ENCODE measurements around the gene TBC1D16.
"Not testable (repeated sequence)": the region's sequence is repeated elsewhere in the genome, so short reads cannot be mapped to it uniquely, and the experiment has no call there.

TBC1D16 gene

DNA sequence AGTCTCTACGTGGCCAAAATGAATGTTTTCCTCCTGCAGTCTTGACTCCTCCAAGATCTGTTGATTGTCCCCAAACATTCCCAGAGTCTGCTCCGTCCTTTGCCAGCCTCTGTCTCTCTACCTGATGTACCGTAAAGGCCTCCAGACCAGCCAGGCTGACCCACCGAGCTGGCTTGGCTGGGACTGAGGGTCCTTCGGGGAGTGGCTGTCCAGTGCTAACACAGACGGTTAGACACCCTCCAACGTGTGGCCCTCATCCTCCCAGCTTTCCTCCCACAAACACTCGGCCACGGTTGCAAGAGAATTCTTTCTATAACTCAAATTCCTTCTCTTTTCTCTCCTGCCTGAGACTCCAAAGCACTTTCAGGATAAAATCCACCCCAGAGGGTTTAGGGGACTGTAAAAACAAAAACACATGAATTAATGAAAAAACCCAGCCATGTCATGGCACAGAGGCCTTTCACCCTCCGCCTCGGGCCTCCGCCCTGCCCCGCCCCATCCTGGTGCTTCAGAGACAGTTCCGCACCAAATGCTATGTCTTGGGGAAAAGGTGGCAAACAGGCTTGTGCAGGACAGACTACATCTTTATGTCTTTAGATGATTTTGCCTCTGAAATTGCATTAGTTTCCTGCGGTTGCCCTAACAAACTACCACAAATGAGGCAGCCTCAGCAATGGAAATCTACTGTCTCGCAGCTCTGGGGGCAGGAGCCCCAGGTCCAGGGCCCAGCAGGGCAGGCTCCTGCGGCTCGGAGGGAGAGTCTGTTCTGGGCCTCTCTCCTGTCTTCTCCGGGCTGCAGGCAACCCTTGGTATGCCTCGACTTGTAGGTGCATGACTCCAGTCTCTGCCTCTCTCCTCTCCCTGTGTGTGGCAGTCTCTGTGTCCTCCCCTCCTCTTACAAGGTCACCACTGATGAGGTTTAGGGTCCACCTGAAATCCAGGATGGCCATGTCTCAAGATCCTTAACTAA lies 124.0 kb downstream of the TBC1D16 start:
- DNase-seq = no peak

DNA sequence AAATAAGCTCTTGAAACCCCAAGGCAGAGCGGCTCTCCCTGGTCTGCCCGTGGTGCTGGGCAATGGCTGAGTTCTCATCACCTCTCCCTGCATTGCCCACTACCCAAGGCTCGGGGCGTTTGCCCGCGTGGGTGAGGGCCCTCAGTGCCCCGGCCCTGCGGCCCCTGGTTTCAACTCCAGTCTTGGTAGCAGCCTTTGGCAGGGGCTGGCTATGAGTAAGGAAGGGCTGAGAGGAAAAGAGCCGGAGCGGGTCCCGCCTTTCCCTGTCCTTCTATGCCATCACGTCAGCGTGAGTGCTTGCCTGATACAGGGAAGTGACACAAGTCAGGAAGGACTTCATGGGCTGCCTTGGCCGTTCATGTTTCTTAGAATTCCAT lies 124.7 kb downstream of the TBC1D16 start:
- no peak for DNase-seq

DNA sequence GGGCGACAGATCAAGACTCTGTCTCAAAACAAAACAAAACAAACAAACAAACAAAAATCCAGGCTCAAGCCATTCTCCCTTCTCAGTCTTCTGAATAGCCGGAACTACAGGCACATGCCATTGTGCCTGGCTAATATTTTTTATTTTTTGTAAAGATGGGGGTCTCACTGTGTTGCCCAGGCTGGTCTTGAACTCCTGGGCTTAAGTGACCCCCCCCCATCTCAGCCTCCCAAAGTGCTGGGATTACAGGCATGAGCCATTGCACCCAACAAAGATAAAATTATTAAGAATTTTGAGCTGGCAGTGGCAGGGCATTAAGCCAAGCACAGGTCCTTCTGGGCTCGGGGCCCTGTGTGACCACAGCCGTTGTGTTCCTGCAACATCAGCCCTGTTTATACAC lies 126.6 kb downstream of the TBC1D16 start:
- DNase-seq = no peak

DNA sequence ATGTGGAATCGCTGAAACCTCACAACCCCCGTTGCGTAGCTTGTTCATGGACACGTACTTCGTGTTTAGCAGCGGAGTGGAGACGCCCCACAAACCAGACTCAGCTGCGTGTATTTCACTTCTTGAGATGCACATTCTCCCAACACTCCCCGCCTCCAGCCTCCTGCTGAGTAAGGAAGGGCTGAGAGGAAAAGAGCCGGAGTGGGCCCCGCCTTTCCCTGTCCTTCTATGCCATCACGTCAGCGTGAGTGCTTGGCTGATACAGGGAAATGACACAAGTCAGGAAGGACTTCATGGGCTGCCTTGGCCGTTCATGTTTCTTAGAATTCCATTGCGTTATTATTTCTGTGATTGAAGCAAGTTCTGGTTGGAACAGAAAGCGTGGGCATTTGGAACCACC lies 127.8 kb downstream of the TBC1D16 start:
- no peak for DNase-seq

DNA sequence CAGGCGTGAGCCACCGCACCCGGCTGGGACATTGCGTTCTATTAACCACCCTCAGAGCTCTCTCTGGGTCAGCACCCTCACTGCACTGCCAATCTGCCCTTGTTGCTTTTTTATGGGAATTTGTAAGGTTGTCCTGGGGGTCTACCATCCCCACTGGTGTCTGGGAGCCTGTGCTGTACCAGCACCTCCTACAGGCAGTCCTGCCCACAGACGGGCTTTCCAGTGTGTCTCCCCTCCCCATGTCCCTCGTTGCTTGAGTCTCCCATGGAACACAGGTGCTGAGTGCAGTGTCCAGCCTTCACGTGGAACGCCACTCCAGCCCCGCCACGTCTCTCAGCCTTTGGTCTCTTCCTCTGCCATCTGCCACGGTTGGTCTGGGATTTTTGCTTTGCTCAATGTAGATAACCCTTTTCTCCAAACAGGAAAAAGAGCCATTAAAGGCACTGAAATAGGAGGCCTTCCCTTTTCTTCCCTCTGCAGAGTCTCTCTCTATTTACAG lies 128.4 kb downstream of the TBC1D16 start:
- no peak for DNase-seq

DNA sequence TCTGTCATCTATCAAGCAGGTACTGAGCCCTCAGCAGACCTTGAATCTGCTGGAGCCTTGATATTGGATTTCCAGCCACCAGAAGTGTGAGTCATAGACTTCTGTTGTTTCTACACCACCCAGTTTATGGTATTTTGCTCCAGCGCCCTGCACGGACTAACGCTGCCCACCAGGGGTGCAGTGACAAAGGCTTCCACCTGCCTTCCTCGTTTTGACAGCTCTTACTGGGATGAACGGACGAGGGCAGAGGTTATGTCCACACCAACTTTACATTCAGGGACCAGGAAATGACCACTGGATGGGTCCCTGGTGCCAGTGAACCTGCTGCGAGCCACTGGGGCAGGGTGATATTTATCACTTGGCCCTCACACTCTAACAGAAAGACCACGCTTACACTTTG lies 129.8 kb downstream of the TBC1D16 start:
- DNase-seq = no peak

DNA sequence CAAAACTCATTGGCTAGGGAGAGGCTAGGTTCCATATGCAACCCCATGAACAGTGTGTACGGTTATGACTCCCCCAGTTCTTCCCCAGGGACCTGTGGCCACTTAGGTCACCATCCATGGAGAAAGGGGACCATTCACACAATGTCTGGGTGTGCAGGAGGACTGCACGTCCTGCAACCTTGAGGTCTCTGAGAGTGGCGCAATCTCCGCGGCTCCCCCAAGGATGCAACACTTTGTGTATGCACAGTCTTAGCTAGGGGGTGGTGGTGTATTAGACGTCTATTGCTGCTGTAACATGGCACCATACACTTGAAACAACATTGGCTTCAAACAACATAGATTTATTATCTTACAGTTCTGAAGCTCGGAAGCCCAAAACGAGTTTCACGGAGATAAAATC lies 130.8 kb downstream of the TBC1D16 start:
- no peak for DNase-seq

DNA sequence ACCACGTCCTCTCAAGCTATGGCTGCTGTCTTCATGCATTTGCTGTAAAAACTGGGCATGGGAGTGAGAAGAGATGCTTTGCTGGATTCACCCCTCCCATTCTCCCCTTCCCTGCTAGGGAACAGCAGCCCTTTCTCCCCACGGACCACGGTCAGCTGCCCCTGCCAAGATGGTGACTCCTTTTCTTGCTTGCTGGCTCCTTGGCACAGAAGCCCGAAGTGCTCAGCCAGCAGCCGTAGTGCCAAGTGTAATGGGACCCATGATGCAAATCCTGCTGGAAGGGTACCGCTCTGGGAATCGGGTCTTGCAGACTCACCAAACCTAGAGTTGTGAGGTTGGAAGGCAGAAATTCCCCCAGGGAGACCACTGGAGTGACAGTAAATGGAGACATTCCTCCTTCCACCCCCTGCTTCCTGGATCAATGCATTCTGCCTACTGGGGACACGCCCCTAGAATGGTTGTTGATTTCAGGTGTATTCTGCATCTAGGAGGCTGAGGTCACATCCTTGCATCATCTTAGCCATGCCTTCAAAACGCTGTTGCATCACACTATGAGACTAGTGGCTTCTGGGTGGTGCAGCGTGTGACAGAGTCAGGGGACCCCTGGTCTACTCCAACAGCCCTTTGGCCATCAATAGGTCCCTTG lies 133.4 kb downstream of the TBC1D16 start:
- DNase-seq = no peak

DNA sequence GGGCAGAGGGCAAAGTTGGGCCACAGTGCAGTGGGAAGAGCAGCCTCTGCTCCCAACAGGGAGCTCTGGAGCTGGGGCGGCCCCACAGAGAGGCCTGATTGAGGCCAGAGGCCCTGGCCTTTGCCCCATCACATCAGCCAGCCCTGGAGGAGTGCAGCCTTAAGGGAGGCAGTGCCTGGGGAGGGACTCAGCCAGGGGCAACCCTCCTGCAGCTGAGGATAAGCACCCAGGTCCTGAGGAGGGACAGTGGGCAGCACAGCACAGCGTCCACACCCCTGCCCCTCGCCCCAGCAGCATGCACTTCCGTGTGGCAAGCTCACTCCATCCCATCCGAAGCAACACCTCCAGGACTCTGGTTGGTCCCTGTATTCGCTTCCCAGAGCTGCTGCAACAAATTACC lies 134.5 kb downstream of the TBC1D16 start:
- no peak for DNase-seq

DNA sequence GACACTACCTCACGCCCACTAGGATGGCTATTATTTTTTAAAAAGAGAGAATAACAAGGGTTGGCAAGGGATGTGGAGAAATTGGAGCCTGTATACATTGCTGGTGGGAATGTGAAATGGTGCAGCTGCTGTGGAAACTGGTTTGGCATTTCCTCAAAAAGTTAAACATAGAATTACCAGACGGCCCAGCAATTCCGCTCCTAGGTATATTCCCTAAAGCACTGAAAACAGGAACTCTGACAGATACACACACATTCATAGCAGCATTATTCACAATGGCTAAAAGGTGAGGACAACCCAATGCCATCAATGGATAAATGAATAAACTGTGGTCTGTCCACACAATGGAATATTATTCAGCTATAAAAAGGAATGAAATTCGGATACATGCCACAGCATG lies 136.1 kb downstream of the TBC1D16 start:
- DNase-seq = no peak

DNA sequence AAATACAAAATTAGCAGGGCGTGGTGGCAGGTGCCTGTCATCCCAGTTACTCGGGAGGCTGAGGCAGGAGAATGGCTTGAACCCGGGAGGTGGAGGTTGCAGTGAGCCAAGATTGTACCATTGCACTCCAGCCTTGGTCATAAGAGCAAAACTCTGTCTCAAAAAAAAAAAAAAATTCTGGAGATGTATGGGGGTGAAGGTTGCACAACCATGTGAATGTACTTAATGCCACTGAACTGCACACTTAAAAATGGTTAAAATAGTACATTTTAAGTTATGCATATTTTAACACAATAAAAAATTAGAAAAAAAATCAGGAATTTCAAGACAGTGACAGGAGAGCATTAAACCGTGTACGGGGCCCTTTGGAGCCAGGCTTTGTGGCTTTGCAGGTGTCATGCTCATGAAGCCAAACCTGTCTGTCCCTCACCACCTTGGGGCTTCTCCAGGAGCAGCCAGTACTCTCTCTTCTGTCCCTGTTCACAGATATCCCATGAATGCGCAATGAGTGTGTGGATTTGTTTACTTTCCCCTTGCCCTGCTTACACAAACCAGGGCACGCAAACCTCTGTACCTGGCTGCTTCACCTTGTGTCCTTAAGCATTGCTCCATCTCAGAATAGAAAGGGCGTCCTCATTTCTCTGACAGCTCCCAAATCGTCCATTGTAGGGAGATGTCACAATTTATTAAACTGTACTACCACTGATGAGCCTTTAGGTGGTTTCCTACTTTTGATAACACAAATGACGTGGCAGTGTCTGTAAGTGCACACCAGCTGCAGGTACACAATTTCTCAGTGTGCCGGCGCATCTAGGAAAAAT lies 138.2 kb downstream of the TBC1D16 start:
- DNase-seq = no peak

DNA sequence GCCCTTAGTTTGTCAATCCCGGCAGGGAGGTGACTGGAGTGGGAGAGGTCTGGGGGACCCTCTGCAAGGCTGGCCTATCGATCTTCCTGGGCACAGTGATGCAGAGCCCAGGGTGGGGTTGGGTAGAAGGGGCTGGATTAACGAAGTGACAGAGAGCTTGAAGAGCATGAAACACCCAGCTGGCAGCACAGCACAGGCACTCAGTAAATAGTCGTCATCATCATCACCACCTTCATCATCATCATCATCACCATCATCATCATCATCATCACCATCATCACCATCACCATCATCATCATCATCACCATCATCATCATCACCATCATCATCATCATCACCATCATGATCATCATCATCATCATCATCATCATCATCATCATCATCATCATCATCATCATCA lies 142.2 kb downstream of the TBC1D16 start:
- not testable (repeated sequence) for DNase-seq

DNA sequence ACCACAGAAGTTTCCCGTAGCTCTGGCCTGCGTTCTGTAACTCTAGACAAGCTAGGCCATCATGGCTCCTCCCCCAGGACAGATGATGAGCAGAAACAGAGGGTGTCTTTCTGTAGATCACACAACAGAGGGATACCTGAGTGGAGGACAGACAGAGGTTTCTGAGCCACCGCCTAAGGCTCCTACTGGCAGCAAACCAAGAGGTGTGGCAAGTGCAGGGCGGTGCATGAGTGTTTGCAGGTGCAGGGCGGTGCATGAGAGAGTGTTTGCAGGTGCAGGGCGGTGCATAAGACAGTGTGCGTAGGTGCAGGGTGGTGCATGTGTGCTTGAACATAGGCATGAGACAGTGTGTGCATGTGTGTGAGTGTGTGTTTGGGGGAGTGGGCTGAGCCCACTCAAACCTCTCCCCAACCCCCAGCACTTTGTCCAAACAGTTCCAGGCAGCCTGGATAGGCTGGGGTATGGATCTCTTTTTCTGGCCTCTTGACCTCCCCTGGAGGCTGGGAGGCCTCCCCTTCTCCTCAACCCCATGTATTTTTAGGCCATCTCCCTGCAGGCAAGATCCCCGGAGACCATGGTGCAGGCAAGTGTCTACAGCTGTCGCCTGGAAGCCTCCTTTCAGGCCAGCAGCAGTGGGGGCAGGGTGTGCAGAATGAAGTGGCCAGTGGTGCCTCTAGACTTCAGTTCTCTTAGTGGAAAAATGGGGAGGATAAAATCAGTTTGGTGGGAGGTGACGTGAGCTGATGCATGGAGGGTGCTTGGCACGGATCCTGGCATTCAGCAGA lies 143.0 kb downstream of the TBC1D16 start:
- no peak for DNase-seq

DNA sequence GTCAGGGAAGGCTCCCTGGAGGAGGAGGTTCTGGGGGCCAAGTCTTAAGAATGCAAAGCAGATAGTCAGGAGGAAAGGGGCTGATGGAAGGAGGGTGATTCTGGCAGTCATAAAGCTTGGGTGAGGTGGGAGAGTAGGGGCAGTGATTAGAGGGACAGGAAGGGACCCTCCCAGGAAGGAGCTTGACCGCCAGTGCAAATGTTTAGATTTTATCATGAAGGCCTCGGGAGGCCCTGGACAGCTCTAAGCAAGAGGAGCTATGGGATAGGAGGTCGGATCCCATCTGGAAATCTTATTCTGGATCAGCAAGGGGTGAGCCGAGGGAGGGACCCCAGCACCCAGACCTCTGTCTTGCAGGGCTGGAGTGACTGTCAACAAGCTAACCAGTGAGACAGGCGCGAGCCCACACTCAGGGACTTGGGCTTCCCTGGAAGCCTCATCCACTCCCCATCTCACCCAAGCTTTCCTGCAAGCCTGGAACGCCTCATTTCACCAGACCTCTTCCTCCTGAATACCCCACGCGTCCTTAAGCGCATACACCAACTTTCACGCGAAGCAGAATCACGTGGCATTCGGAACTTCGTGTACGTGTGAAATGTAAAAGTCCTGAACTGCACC lies 144.4 kb downstream of the TBC1D16 start:
- no peak for DNase-seq

DNA sequence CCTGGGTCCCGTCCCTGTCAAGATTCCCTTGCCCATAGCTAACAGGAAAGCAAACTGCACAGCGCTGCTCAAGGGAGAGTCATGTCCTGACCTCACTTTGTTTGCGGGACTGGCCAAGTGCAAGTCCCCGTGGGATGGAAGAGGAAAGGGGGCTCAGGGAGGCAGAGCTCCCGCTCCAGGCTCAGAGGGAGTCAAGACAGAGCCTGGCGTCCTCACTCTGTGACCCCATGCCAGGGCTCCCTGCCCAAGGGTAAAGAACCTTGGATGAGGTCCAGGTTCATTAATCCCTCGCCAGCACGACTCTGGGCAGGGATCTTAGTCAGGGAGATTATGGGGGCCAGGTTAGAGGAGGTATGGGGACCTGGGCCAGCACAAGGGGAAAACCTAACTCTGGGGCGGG lies 145.0 kb downstream of the TBC1D16 start:
- no peak for DNase-seq

DNA sequence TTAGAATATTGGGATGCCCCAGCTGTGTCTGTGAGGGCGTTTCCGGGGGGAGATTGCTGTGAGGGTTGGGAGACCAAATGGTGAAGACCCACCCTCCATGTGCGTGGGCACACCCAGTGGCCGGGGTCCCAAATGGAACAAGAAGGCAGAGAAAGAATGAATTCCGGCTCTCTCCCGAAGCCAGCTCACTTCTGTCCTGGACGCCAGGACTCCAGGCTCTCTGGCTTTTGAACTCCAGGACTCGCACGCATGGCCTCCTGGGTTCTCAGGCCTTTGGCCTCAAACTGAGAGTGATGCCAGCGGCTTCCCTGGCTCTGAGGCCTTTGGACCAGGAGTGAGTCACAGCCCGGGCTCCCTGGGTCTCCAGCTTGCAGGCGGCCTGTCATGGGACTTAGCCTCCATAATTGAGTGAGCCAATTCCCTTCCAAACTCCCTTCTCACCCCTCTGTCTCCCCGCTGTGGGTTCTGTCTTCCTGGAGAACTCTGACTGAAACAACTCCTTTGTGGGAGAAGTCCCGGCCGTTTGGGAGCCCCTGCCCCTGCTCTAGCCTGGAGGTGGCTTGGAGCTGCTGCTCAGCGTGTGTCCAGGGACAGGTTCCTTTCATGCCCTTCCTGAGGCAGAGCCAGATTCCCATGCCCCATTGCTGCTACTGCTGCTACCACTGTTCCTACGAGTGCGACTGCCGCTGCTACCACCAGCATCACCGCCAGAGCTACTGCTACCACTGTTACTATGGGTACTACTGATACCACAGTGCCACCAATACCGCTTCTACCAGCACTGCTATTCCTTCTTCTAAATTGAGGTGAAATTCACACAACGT lies 146.6 kb downstream of the TBC1D16 start:
- DNase-seq = no peak

DNA sequence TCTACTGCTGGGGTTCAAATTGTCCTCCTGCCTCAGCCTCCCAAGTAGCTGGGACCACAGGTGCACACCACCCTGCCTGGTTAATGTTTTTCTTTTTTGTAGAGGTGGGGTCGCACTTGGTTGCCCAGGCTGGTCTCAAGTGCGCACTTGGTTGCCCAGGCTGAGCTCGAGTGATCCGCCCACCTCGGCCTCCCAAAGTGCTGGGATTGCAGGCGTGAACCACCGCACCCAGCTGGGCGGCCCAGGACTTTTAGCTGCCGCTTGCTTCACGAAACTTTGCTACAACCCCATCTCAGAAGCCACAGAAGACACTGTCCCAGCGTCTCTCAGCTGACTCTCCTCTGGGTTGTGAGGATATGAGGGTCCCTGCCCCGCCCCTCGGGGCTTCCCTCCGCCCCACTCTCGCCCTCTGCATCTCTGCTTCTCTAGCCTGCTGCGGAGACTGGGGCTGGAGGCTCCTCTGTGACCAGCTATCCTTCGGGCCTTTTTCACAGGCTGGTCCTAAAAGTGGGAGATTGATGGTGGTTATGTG lies 147.6 kb downstream of the TBC1D16 start:
- no peak for DNase-seq

DNA sequence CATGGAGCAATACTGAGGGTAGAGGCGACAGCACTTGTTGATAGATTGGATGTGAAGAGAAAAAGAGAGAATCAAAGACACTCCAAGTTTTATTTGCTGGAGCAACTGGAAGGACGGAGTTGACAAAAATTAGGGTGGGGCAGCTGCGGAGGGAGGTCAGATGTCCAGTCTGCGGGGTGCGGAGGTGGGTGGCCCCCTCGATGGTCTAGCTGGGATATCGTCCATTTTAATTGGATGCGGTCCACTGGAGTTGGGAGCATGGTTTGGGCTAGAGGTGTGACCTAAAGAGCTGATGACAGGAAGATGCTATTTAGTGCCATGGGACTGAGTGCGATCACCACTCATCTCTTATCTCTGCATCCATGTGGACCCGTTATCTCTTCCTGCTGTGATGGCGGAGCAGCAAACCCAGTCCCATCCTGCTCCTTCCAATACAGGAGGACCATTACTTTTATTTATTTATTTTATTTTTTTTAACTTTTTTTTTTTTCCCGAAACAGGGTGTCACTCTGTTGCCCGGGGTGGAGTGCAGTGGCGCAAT lies 148.2 kb downstream of the TBC1D16 start:
- no peak for DNase-seq

DNA sequence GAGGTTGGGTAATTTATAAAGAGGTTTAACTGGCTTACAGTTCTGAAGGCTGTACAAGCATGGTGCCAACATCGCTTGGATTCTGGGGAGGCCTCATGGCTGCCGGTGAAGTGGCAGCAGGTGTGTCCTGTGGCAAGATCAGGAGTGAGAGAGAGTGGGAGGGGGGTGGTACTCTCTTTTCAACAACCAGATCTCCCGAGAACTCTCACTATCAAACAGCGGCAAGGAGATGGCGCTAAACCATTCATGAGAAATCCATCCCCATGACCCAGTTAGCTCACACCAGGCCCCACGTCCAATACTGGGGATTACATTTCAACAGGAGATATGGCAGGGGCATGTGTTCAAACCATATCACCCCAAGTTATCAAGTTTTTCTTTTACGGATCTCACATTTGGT lies 152.5 kb downstream of the TBC1D16 start:
- DNase-seq = no peak

All from activated naive CD4-positive, alpha-beta T cell (primary cell).